GM10266 (cell line): ENCODE measurements around the gene ARHGEF37.

Source experiments
- DNase-seq: peaks from one replicate; pipeline ENCODE4 v3.0.0; 2012; ENCODE audit errors: extremely low spot score
- TF ChIP-seq, protein P1 (sequence below): IDR thresholded peaks from 2 replicates; pipeline ENCODE4 v1.5.1; 2012; ENCODE audit warnings: mild to moderate bottlenecking, low read depth; ENCODE audit not compliant: control insufficient read depth, insufficient read depth; ENCODE audit errors: missing control alignments

Gene ARHGEF37

DNA sequence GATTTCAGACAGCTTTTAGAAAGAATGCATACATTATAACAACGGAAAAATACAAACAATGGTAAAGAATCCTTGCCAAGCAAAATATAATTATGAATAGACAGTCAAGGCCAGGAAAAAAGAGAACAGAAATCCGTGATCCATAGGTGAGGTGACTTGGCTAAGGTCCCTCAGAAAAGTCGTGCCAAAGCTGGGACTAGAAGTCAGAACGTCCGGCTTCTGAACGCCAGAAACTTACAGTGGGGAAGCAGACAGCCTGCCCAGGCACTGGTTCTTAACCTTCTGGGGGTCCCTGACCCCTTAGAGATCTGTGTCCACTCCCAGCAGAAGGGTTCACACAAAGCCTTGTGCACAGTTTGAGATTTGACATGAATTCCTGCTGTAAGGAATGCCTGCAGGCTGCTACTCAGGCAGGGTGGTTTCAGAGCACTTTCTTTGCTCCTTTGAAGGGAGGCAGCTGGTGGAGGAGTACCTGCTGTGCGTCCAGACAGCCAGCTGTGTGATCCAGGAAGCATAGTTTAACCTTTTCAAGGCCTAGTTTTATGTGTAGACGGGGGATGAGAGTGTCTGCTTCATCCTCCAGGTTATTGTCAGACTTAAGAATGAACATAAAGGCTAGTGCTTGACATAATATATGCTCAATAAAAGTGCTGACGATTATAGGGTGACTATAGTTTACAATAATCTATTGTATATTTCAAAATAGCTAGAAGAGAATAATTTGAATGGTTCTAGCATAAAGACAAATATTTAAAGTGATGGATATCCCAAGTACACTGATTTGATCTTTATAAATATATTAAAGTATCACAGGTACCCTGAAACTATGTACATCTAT lies 852 bp downstream of the ARHGEF37 start:
- TF ChIP-seq, protein P1, sequence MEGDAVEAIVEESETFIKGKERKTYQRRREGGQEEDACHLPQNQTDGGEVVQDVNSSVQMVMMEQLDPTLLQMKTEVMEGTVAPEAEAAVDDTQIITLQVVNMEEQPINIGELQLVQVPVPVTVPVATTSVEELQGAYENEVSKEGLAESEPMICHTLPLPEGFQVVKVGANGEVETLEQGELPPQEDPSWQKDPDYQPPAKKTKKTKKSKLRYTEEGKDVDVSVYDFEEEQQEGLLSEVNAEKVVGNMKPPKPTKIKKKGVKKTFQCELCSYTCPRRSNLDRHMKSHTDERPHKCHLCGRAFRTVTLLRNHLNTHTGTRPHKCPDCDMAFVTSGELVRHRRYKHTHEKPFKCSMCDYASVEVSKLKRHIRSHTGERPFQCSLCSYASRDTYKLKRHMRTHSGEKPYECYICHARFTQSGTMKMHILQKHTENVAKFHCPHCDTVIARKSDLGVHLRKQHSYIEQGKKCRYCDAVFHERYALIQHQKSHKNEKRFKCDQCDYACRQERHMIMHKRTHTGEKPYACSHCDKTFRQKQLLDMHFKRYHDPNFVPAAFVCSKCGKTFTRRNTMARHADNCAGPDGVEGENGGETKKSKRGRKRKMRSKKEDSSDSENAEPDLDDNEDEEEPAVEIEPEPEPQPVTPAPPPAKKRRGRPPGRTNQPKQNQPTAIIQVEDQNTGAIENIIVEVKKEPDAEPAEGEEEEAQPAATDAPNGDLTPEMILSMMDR = no peak
- DNase-seq = no peak

- DNase-seq = no peak
Observed at GRCh38 chr5:149583394-149583793, 2.1 kb downstream of the ARHGEF37 start.

DNA sequence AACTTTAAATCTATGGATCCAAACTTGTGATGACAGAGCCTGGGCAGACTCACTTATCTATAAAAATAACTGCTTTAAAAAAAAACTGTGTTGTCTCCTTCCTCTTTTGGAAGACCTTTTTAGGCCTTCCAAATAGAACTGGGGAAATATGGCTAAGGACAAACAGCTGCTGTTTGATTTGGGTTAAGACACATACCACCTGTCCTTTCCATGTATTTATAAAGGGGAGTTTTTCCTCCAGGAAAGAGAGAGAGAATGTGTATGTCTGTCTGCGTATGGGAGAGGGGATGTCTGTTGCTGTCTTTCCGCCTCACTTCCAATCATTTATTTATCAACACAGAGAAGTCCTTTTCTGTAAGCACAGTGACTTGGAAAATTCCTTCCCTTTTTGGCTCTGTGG lies 2.8 kb downstream of the ARHGEF37 start:
- TF ChIP-seq, protein P1 = no peak
- no peak for DNase-seq

More at GRCh38 chr5:149583394-149583793, 2.1 kb downstream of the ARHGEF37 start:
- TF ChIP-seq, protein P1 = no peak

DNA sequence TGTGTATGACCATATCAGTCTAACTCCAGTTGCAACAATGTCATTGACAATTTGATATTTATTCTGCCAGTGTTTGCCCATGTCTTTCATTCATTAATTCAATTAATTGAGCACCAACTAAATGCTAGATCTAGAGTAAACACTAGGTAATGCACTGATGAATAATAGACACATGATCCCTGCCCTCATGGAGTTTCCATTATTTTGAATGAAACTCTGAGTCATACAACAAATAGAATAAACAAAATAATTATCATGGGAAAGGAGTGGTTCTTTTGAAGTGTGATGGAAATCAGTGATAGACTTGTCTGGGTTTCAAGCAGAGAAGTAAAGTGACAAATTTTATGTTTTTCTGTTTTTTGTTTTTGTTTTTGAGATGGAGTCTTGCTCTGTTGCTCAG lies 4.6 kb downstream of the ARHGEF37 start:
- TF ChIP-seq, protein P1 = no peak
- no peak for DNase-seq

DNA sequence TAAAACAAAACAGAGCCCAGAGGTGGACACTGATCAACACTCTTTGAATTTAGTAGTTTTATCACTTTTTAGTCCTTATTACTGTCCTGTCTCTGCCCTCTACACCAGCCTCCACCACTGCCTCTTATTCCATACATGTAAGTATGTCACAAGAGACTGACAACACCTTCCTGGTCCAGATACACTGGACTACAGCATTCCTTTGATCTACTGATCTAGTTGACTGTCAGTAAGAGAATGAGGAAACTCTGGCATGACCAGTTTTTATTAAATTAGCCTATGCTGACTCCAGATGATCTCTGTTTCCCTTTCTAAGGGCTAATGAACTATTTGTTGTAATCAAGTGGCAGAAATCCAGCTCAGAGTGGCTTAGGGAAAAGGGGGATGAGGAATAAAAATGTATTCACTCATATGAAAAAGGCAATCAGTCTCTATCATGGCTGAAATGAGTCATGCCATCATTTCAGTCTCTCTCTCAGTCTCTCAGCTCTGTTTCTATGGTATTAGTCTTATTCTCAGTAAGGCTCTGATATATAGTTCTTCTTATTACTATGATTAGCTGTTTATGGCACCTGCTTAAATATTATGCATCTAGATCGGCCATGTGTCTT lies 5.5 kb downstream of the ARHGEF37 start:
- TF ChIP-seq, protein P1 = no peak
- no peak for DNase-seq

- TF ChIP-seq, protein P1 = no peak
- DNase-seq = no peak
Observed at GRCh38 chr5:149588936-149589335, 7.6 kb downstream of the ARHGEF37 start.

DNA sequence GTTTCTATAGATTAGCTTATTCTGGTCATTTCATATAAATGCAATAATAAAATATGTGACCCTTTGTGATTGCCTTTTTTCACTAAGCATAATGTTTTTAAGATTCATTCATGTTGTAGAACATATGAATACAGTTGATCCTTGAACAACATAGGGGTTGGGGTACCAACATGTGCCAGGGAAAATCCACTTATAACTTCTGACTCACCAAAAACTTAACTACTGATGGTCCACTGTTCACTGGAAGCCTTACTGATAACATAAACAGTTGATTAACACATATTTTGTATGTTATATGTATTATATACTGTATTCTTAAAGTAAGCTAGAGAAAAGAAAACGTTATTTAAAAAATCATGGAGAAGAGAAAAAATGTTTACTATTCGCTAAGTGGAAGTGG lies 12.1 kb downstream of the ARHGEF37 start:
- no peak for DNase-seq
- TF ChIP-seq, protein P1 = no peak
